Epithelial cell of esophagus (primary cell): Measurements from ENCODE around the gene CALCOCO1.

Experiments used
- DNase-seq: peaks from one replicate; pipeline ENCODE4 v3.0.0; 2010; ENCODE audit warnings: low read depth
- H3K4me3 ChIP-seq: 2 replicates; pipeline ENCODE4 v1.5.1; 2011; ENCODE audit warnings: mild to moderate bottlenecking, low read length, control low read depth
- CTCF ChIP-seq: IDR thresholded peaks from 2 replicates; pipeline ENCODE4 v1.5.1; 2011; ENCODE audit warnings: low read depth, mild to moderate bottlenecking, low read length, control low read depth, inconsistent platforms; ENCODE audit not compliant: insufficient read depth; ENCODE audit errors: missing control alignments

Gene CALCOCO1

DNA sequence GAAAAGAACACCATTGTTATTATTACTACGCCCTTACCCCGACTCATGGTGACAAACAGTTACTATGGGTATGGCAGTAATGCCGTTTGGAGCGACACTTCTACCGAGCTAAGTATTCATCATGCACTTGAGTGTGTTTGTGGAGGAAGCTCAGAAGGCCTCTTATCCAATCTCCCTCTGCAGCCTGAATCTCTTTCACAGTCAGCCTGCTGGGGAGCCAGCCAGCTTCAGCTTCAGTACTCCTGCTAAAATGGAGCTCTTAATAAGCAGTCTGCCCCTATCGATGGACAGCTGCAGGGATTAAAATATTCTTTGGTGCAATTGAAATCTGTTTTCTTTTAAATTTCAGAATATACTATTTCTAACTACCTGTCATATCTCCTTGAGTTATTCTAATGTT, 26.7 kb downstream of the CALCOCO1 start:
- no peak for TF ChIP-seq CTCF
- no peak for DNase-seq
- H3K4me3 ChIP-seq: no peak overlapping the region

DNA sequence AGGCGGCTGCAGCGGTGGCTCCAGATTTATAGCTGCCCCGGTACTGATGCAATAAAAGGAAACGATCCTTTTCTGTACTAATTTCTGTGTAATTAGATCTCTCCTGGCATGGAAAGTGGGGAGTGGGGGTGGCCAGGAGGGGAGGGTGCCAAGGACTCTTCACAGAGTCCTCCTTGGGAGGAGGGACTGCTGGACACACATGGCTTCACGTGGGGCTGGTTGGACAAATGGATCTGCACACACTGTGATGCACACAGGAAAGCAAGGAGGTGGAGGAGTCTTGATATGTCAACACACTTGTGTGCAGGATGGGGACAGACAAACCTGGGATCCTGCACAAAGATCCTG, 27.6 kb downstream of the CALCOCO1 start:
- TF ChIP-seq CTCF: no peak
- H3K4me3 ChIP-seq: no peak overlapping the region
- no peak for DNase-seq

DNA sequence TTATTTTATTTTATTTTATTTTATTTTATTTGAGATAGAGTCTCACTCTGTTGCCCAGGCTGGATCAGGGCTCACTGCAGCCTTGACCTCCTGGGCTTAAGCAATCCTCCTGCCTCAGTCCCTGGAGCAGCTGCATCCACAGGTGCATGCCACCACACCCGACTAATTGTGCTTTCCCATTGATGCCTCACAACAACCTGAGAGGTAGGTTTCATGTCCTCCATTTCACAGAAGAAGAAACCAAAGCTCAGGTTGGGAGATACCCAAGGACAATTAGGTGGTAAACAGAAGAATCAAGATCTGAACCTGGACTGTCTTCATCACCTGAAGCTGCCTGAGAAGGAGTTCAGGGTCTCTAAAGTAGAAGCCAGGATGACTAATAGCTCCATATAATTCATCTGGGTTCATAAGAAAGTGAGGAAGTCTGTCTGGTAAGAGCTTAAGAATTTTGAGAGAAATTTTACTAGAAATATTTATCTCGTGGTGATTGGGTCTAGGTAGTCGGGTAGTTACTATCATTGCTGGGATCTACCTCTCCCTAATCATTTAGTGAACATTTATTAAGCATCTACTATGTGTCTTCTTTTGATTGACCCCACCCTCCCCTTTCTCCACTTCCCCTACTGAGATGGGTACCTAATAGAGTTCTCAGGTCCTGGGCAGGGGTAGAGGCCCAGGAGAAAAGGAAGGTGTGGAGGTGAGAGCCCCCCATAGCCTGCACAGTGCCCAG, 28.1 kb downstream of the CALCOCO1 start:
- no peak for DNase-seq
- no peak overlapping the region for H3K4me3 ChIP-seq
- no peak for TF ChIP-seq CTCF

DNA sequence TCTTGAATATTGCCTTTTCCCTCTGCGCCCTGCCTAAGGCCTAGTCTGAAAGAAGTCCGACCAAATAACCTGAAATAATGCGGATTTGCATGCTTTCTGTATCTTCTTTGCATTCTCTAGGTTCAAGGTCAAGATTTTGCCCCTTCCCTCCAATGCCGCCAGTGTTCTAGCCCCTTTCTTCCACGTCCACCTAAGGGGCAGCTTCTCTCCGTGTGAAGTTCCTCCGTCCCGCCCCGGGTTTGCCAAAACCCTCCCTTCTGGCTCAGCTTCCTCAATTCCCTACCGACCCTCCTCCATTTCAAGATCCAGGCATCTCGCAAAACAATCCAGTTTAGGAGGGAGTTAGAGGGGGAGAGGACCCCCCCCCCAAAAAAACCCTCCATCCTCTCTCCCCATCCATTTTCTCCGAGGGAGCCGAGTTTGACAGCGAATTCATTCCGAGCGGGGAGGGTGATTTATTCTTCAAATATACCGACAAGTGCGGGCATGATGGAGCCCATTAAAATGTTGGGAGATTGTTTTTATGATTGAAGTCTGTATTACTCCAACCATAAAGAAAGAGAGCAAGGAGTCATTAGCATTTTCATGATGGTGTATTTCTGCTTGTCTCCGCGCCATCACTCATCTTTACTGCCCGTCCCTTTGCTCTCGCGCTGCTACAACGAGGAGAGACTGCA, 30.5 kb downstream of the CALCOCO1 start:
- no peak for TF ChIP-seq CTCF
- DNase-seq: peak; percentile 82
- H3K4me3 ChIP-seq: peak overlapping the region; percentile 40

- peak; percentile 98 for DNase-seq
- peak overlapping the region; percentile 40 for H3K4me3 ChIP-seq
- TF ChIP-seq CTCF: no peak
Observed at GRCh38 chr12:53696285-53696654, 31.0 kb downstream of the CALCOCO1 start.

DNA sequence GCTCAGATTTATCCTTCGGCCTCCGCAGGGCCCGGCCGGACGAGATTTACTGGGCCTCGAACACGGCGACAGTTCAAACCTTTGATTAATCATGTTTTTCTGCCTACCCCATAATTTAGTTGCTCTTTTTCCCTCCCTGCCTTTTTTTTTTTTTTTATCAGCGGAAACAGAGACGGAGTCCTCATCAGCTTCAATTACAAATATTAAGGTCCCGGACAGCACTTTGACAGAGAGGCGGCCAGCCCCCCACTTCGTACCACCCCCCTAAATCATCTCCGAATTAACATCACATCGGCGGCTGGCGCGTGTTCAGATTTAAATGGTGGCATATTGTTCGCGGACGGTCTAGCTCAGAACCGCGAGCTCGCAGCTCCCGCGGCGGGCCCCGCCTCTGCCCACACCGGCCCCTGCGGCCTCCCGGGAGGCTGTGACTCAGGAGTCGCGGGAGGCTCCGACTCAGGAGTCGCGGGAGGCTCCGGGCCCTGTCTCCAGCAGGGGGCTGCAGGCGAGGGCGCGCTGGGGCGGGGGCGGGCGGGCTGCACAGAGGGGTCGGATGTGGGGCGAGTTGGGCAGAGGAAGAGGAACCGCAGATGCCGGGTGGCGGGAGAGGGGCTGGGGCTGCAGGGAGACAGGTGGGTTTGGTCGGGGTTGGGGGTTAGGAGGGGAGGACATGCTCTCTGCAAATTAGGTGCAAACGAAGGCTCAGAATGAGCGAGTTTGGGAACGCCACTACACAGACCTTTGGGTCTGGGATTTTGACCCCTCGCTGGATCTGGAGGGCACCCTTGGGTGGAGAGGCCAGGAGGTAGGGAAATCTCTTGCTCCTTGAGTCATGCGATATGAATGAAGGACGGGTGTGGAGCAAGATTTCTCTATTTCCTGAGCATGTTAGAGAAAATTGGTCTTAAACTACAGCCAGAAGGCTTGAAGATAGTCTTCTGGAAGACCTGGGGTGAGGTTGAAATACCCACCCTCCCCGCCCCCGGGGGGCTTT, 31.8 kb downstream of the CALCOCO1 start:
- peak overlapping the region; percentile 40 for H3K4me3 ChIP-seq
- DNase-seq: peak; percentile 83
- no peak for TF ChIP-seq CTCF
